CD4-positive, alpha-beta T cell treated with Interleukin-6 for 4 hours (primary cell): ENCODE measurements around the gene PLXNA1.

Experiments used
- DNase-seq: peaks from one replicate; pipeline ENCODE4 v3.0.0-alpha.2; 2020; ENCODE audit warnings: mixed read lengths

PLXNA1 gene

DNA sequence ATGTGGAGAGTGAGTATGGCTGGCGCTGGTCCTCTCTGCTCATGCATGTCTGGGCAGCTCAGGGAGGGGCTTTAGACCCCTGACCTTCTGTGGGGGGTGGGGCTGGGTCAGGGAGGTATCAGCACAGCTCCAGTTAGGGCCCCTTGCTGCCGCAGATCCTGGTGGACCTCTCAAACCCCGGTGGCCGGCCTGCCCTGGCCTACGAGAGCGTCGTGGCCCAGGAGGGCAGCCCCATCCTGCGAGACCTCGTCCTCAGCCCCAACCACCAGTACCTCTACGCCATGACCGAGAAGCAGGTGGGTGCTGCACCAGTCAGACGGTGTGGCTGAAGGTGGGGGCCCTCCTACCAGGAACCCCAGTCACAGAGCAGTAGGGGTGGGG lies 20.2 kb downstream of the PLXNA1 start:
- DNase-seq: no peak

DNA sequence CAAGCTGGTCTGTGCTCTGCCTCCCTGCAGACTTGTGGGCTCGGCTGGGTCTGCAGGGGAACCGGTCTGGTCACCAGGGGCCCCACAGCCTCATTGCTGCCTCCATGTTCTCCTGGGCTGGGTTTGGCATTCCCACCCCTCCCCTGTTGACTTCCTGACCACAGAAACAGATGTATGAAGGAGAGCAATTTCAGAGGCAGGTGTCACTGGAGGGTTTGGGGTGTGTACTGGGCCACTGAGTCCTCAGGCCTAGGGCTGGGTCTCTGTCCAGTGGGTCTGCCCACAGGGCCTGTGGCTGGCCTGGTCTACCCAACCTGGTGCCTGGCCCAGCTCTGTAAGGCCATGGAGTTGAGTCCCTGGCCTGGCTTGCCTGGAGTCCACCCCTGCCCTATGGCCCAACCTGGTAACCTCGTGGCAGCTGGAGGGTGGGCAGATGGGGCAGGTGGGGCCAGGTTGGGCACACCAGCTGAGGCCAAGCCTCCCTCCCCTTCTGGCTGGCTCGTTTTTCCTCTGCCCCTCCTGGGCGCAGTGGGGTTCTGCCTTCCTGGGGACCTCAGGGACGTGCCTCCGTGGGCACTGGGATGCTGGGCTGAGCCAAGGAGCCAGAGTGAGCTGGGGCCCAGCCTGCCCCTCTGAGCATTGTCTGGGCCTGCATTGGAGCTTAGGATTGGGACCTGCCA lies 20.8 kb downstream of the PLXNA1 start:
- no peak for DNase-seq

GRCh38 chr3:127004641-127005397 lies 21.9 kb downstream of the PLXNA1 start:
- DNase-seq: no peak

DNA sequence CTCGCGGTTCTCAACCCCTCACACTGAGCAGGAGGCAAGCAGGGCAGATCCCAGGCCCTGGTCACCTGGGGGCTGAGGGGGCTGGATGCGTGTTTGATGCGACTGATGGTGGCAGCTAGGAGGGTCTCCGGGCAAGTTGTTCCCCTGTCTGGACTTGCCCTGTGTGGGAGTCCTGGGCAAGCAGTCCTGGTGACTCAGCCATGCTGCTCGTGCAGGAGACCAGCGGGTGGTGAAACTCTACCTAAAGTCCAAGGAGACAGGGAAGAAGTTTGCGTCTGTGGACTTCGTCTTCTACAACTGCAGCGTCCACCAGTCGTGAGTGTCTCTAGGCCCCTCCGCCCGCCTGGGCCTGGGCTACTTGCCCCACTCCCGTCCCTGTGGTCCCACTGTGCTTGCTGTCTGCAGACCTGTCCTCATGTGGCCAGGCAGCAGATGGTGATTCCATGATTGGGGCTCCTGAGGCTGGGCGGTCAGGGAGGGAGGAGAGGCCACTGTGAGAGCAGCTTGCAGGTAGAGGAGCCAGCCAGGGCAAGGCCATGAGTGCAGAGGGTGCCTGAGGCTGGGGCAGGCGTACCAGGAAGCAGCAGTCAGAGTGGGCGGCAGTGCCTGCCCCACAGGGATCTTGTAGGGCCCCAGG lies 23.1 kb downstream of the PLXNA1 start:
- no peak for DNase-seq

GRCh38 chr3:127006781-127007436 lies 24.0 kb downstream of the PLXNA1 start:
- no peak for DNase-seq

DNA sequence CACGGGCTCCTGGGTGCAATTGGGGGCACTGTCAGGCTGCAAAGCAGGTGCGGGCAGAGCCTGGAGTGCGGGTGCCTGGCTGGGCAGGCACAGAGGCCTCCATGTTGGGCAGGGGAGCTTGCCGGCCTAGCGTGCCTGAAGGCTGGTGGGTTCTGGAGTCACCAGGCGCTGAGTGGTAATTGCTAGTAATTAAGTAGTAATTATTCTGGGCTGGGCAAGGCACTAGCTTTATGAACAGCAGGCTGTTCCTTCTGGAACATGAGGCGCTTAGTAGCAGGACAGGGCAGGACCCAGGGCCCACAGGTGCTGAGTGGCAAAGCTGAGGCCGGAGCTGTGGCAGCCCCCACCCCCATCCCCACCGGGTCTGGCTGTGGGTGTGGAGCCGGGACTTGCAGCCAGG lies 25.3 kb downstream of the PLXNA1 start:
- no peak for DNase-seq

GRCh38 chr3:127009531-127009930 lies 26.6 kb downstream of the PLXNA1 start:
- DNase-seq: no peak

DNA sequence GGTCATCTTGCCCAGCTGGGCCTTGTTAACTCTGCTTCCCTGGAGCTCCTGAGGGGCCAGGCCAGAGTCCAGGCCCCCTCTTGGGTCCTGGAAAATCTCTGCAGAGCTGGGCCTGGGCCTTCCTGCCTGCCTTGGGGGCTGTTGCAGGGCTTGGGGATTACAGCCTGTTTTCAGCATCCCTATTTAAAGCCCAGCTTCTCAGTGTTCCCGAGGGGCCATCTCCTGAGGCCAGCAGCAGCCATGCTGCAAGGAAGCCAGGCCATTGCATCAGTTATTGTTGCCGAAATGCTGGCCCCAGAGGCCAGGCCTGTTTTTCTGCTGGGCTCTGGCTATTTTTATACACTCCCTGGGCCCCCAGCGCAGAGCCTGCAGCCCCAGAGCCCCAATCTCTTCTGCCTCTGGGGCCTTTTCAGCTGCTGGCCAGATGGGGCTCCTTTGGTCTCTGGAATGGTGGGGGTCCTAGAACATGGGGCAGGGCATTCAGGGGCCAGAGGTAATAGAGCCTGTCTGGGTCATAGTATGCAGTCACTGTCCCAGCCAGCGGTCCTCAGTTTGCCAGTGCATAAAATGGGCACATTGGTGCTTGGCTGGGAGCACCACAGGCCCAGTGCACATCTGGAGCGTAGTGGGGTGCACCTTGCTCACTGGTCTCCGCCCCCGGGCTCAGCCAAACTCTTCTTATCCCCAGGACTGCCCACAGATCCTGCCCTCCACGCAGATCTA lies 28.5 kb downstream of the PLXNA1 start:
- DNase-seq: no peak

- no peak for DNase-seq
Measured at GRCh38 chr3:127012091-127012490, 29.2 kb downstream of the PLXNA1 start.

- DNase-seq: no peak
Measured at GRCh38 chr3:127013181-127013580, 30.3 kb downstream of the PLXNA1 start.

DNA sequence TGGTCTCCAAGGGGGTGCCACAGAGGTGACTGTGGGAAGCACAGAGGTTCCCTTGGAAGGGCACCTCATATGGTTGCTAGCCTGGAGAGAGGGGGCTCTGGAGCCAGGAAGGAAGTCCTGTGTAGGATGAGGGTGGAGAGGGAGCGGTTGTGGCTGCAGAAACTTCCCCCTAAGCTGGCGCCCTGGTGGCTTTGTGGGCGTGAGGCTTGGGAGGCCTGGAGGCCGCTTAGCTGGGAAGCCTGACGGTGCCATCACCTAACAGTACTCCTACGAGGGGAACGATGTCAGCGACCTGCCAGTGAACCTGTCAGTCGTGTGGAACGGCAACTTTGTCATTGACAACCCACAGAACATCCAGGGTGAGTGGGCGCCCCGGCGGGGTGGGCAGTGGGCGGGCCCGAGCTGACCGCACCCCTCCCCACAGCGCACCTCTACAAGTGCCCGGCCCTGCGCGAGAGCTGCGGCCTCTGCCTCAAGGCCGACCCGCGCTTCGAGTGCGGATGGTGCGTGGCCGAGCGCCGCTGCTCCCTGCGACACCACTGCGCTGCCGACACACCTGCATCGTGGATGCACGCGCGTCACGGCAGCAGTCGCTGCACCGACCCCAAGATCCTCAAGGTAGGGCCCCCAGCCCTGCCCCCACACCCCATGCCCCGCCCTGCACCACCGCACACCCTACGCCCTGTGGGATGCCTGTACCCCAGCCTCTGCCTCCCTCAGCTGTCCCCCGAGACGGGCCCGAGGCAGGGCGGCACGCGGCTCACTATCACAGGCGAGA lies 31.0 kb downstream of the PLXNA1 start:
- no peak for DNase-seq

DNA sequence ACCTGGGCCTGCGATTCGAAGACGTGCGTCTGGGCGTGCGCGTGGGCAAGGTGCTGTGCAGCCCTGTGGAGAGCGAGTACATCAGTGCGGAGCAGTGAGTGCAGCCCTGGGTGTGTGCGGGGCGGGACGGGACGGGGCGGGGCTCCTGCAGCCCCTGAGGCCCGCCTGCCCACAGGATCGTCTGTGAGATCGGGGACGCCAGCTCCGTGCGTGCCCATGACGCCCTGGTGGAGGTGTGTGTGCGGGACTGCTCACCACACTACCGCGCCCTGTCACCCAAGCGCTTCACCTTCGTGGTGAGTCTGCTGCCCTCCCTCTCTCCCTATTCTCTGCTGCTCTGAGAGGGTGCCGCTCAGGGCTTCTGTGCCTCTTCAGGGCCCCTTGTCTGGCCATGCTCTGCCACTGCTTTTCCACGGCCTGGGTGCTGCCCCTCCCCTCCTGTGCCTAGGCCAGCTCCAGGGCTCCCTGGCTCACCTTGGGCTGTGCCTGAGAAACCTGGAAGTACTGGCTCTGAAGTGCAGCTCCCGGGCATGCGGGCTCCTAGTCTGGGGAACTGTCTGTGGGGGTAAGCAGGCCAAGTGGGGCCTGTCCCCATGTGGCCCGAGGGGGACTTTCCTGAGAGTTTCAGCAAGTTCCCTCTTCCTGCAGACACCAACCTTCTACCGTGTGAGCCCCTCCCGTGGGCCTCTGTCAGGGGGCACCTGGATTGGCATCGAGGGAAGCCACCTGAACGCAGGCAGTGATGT lies 31.8 kb downstream of the PLXNA1 start:
- DNase-seq: no peak

- DNase-seq: no peak
Measured at GRCh38 chr3:127015282-127016042, 32.5 kb downstream of the PLXNA1 start.

DNA sequence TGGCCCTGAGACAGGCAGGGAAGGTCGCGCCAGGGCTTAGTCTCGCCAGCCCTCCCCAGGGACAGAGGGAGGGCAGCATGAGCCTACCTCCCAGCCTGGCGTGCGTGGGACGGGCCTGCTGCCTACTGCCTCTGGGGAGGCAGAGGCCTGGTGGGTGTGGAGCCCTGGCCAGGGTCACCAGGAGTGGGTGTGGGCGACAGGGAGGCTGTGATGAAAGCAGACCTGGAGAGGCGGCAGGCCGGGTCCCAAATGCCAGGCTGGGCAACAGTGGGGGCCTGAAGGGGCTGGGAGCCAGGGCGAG lies 33.1 kb downstream of the PLXNA1 start:
- DNase-seq: no peak

DNA sequence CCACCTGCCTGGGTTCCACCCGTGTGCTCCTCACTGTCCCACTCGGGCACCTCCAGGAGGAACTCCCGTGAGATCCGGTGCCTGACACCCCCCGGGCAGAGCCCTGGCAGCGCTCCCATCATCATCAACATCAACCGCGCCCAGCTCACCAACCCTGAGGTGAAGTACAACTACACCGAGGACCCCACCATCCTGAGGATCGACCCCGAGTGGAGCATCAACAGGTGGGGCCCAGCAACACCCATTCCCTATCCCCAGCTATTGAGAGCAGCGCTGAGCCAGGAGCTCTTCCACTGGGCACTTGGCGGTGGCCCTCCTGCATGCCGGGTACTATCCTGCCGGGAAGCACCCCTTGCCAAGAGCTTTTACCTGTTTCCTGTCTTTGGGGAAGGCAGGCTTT lies 33.5 kb downstream of the PLXNA1 start:
- DNase-seq: no peak

- no peak for DNase-seq
Measured at GRCh38 chr3:127017229-127017628, 34.3 kb downstream of the PLXNA1 start.

- DNase-seq: no peak
Measured at GRCh38 chr3:127017781-127018180, 34.9 kb downstream of the PLXNA1 start.

DNA sequence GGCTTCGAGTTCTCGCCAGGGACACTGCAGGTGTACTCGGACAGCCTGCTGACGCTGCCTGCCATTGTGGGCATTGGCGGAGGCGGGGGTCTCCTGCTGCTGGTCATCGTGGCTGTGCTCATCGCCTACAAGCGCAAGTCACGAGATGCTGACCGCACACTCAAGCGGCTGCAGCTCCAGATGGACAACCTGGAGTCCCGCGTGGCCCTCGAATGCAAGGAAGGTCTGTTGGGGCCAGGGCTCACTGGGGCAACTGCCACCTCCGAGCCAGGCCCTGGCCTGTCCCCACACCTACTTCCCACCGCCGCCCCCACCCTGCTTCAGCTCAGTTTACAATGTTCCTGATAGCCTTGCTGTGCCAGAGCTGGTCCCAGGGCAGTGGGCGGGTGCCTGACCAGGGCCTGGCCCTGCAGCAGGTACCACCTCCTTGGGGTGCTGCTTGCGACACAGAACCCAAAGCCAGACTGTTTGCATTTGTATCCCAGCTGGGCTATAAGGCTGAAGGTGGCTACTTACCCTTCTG lies 35.5 kb downstream of the PLXNA1 start:
- no peak for DNase-seq

DNA sequence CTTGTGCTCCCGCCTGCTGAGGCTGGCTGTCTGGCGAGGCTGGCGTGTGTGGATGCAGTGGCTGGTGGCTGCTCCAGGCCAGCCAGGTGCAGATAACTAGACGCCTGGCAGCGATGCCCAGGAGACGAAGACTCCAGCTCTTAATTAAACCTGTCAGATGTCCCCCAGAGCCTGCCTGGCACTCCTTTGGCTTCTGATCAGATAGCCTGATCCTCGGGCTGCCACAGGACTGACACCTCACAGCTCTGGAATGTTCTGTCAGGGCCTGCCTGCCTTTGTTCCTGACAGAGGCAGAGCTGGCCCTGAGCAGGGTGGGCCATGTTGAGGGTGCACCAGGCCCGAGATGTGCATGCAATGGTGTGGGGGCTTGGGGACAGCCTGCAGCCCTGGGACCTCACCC lies 36.5 kb downstream of the PLXNA1 start:
- no peak for DNase-seq

DNA sequence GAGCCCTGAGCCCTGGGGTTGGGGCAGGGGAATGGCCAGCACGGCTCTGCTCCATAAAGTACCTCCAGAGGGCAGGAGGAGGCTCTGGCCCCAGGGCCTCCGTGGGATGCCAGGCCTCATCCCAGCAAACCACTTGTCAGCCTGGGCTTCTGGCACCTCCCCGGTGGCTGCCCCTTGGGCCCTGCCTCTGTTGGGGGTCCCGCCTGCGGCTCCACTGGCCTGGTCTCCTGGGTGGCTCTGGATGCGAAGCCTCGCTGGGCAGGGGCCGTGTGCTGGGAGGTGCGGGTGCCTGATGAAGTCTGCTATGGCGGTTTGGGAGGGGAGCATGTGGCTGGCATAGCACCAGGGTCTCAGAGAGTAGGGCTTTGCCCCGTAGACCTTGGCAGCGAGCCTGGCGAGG lies 37.6 kb downstream of the PLXNA1 start:
- DNase-seq: no peak

DNA sequence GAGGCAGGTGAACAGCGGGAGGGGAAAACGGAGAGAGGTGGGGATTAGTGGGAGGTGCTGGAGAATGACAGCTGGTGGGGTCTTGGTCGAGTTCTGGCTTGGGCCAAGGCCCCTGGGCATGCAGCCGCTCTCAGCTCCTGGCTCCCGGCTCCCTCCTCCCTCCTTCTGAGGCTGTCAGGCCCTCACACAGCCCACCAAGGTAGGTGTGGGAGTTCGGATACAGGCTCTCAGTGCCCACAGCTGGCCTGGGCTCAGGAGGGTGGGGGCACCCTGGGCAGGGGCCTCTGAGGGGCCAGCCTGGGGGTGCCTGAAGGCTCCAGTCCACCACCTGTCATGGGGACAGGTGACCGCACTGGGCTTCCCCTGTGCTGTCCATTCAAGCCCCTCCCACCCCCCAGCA lies 39.9 kb downstream of the PLXNA1 start:
- DNase-seq: no peak
